Thyroid gland (tissue), 4 donors: ENCODE data around the gene ZNF318.

ENCODE experiments used
- POLR2A ChIP-seq, 2 donors: fragments of 450-650 bp; IDR thresholded peaks; one replicate each; pipeline ENCODE4 v1.6.1; 2017; ENCODE audit warnings: antibody characterized with exemption in 2 of 2, mild to moderate bottlenecking in 2 of 2, moderate library complexity in 1 of 2
- TF ChIP-seq, protein P1 (sequence below), 6 experiments: fragments of 200-600 bp in 3 of 6; fragments of 450-650 bp in 3 of 6; sonication (generic) in 3 of 6; IDR thresholded peaks; one replicate each; pipeline ENCODE4 v1.5.1; 2016 to 2019; ENCODE audit warnings: antibody characterized with exemption in 6 of 6, mild to moderate bottlenecking in 2 of 6, inconsistent platforms in 1 of 6, moderate library complexity in 1 of 6

DNA sequence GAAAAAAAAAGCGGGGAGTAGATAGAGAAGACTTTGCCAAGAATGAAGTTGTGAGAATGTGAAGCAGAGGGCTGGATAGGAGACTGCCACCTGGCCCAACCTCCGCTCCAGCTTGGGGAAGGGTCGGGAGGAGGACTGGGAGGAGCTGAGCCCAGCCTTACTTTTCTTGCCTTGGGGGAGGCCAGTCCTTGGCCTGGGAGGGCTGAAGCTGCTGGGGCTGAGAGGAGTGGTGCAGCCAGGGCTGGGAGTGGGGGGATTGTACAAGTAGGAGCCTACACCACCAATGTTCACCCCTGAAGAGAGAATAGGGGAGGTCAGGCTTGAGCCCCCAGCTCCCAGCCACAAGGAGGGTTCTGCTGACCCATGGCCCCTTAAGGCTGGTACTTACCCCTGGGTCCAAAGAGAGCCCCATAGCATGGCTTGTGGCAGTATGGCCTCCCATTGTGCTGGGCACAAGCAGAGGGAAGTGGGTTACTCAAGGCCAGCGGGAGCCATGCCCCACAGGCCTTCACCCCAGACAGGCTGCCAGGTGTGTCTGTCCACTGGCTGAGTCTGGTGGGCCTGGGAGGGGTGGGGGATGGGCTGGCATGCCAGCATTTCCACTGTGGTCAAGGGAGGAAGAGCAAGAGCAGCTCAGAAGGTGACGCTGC, 61.9 kb downstream of the ZNF318 start:
- TF ChIP-seq, protein P1, sequence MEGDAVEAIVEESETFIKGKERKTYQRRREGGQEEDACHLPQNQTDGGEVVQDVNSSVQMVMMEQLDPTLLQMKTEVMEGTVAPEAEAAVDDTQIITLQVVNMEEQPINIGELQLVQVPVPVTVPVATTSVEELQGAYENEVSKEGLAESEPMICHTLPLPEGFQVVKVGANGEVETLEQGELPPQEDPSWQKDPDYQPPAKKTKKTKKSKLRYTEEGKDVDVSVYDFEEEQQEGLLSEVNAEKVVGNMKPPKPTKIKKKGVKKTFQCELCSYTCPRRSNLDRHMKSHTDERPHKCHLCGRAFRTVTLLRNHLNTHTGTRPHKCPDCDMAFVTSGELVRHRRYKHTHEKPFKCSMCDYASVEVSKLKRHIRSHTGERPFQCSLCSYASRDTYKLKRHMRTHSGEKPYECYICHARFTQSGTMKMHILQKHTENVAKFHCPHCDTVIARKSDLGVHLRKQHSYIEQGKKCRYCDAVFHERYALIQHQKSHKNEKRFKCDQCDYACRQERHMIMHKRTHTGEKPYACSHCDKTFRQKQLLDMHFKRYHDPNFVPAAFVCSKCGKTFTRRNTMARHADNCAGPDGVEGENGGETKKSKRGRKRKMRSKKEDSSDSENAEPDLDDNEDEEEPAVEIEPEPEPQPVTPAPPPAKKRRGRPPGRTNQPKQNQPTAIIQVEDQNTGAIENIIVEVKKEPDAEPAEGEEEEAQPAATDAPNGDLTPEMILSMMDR (IDR thresholded peaks at IDR 0.05), result no peak
- TF ChIP-seq POLR2A (IDR thresholded peaks at IDR 0.05), result no peak
